Activated naive CD8-positive, alpha-beta T cell treated with anti-CD3 and anti-CD28 coated beads for 36 hours (primary cell): ENCODE measurements around the gene GPC6. TPM values are rescaled to one million over a fixed set of nuclear protein-coding genes. Genes with fewer than 3 reads are reported as not detected.

Experiments used
- DNase-seq: peaks from one replicate; pipeline ENCODE4 v3.0.0; 2021
- H3K27ac Mint-ChIP-seq: one replicate; pipeline ENCODE4 v1.8.0; 2022; ENCODE audit warnings: mild to moderate bottlenecking, moderate library complexity, mixed read lengths
- H3K27me3 Mint-ChIP-seq: one replicate; pipeline ENCODE4 v1.8.0; 2022; ENCODE audit warnings: mild to moderate bottlenecking, mixed read lengths
- H3K36me3 Mint-ChIP-seq: one replicate; pipeline ENCODE4 v1.8.0; 2021; ENCODE audit warnings: mild to moderate bottlenecking, mixed read lengths
- H3K4me1 Mint-ChIP-seq: one replicate; pipeline ENCODE4 v1.8.0; 2021; ENCODE audit warnings: mixed read lengths
- H3K4me3 Mint-ChIP-seq: one replicate; pipeline ENCODE4 v1.8.0; 2022; ENCODE audit warnings: mild to moderate bottlenecking, moderate library complexity, mixed read lengths
- H3K9me3 Mint-ChIP-seq: one replicate; pipeline ENCODE4 v1.8.0; 2022; ENCODE audit warnings: mixed read lengths
- total RNA-seq, 2 experiments: library from RNA; stranded (reverse); gene quantifications; one replicate each; pipeline ENCODE4 v1.2.3, GENCODE V29; 2021

GPC6 gene
- total RNA-seq, 2 experiments from 2014 or later, result not detected

DNA sequence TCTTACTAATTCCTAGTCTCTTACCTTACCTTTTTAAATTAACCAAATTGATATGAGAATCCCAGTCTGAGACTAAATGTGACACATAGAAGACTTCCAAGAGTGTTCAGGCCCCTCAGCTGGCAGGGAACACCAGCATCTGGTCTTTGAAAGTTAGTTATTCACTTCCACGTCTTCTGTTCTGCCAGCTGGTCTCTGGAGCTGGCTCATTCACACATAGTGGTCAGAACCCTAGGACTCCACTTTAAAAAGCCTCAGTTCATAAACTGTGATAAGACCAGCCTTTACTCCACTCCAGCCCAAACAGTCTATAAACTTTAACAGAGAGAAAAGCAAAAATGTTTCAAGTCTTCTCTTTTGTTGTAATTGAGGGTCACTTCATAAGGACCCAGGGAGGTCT lies 989.9 kb downstream of the GPC6 start:
- DNase-seq, result no peak
- no peaks in the 10 kb centered on the region for H3K9me3 Mint-ChIP-seq
- no peaks in the 10 kb centered on the region for H3K36me3 Mint-ChIP-seq
- H3K4me3 Mint-ChIP-seq, result no peak overlapping the region
- no peaks in the 10 kb centered on the region for H3K4me1 Mint-ChIP-seq
- H3K27ac Mint-ChIP-seq, result no peak overlapping the region
- H3K27me3 Mint-ChIP-seq, result no peaks in the 10 kb centered on the region

DNA sequence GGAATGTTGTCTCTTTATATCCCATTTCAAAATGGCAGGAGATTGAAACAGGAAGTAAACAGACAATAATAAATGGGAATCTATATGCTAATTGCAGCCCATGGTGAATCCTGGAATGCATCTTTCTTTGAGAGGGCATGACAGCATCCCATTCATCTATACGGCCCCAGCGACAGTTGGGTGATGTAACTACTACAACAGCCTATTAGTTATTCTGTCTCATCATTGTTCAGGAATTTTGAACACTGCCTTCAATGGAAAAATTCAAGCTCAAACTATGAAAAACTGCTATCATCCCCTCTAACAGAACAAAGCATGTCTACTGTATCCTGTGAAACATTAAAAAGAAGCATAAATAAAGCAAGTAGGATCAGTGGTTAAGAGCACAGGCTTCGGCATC lies 990.8 kb downstream of the GPC6 start:
- no peak overlapping the region for H3K4me3 Mint-ChIP-seq

DNA sequence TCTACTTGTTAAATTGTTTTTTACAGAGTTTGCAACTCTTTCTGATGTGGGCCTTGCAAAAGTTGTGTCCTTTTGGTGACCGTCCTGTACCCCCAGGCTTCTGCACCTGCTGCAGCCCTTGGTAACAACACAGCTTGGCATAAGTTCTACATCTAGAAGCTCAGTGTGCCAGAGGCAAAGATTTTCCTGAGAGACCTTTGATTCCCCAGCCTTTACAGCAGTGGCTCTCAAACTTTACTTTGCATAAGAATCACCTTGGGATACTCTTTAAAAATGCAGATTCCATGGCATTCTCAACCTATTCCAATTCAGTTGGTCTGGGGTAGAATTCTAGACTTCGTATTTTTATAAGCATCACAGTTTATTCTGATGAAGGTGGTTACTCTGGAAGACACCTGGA lies 991.9 kb downstream of the GPC6 start:
- Mint-ChIP-seq H3K9me3 (no peaks in the 10 kb centered on the region), H3K27ac (no peak overlapping the region), H3K4me1 (no peaks in the 10 kb centered on the region), H3K36me3 (no peaks in the 10 kb centered on the region), H3K27me3 (no peaks in the 10 kb centered on the region), H3K4me3 (no peak overlapping the region)
- DNase-seq, result no peak

More for the DNA sequence above, 990.8 kb downstream of the GPC6 start:
- Mint-ChIP-seq H3K36me3 (no peaks in the 10 kb centered on the region), H3K9me3 (no peaks in the 10 kb centered on the region), H3K4me1 (no peaks in the 10 kb centered on the region), H3K27me3 (no peaks in the 10 kb centered on the region), H3K27ac (no peak overlapping the region)
- DNase-seq, result no peak

DNA sequence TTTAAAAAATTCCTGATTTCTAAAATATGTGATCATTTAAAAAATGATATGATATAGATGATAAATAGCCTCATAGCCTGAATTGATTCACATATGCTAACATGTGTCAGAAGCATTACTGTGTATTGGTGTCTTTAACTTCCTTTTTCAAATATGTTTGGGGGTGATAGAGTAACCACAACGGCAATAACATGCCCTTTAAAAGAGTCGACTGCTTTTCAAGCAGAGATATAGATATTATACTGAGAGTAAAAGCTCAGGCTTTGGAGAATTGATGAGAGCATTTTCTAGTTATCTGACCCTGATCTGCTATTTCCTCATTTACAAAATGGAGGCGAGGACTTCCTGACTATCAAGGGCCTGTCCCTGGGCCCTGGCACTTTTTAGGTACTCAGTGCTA lies 992.3 kb downstream of the GPC6 start:
- DNase-seq, result no peak
- H3K27ac Mint-ChIP-seq, result no peak overlapping the region

DNA sequence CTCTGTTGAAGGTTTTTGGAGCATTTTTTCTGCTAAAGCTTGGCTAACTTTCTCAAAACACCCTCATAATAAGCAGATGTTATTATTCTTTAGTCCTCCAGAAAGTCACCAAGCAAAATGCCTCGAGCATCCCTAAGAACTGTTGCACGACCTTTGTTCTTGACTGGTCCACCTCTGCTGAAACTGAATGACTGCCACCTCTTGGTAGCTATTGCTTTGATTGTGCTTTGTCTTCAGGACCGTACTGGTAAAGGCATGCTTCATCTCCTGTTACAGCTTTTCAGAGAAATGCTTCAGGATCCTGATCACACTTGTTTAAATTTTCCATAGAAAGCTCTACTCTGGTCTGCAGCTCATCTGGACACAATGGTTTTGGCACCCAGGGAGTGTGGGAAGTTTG lies 998.1 kb downstream of the GPC6 start:
- Mint-ChIP-seq H3K4me1 (no peaks in the 10 kb centered on the region), H3K27ac (no peak overlapping the region), H3K4me3 (no peak overlapping the region), H3K36me3 (no peaks in the 10 kb centered on the region), H3K27me3 (no peaks in the 10 kb centered on the region), H3K9me3 (no peaks in the 10 kb centered on the region)
- no peak for DNase-seq

More for the DNA sequence above, 992.3 kb downstream of the GPC6 start:
- Mint-ChIP-seq H3K27me3 (no peaks in the 10 kb centered on the region), H3K4me3 (no peak overlapping the region), H3K9me3 (no peaks in the 10 kb centered on the region), H3K36me3 (no peaks in the 10 kb centered on the region), H3K4me1 (no peaks in the 10 kb centered on the region)

DNA sequence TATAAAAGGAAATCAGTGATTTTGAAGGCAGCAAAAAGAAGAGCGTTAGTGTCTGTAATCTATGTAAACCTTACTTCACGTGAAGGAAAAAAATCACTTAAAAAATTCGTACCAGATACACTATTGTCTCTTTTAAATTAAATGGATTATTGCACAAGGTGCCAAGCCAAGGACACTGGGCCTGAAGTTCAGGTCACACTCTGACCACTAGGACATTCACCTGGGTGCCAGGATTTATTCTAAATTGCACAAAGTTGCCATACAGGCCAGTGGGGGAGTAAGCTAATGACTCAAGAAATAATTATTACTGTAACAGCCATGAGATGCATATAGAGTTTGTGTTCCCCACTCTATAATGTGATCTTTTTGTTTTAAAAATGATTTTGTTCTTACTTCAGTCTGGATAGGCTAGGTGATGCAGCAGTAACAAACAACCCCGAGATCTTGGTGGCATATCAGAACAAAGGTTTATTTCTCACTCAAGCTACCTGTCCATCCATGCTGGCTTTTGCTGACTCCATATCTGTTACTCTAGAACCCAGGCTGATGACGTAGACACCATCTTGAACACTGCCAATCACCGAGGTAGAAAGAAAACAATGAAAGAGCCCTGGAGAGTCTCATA lies 1000.8 kb downstream of the GPC6 start:
- Mint-ChIP-seq H3K4me1 (no peaks in the 10 kb centered on the region), H3K9me3 (no peaks in the 10 kb centered on the region), H3K36me3 (no peaks in the 10 kb centered on the region), H3K4me3 (no peak overlapping the region), H3K27me3 (no peaks in the 10 kb centered on the region), H3K27ac (no peak overlapping the region)
- DNase-seq, result no peak

DNA sequence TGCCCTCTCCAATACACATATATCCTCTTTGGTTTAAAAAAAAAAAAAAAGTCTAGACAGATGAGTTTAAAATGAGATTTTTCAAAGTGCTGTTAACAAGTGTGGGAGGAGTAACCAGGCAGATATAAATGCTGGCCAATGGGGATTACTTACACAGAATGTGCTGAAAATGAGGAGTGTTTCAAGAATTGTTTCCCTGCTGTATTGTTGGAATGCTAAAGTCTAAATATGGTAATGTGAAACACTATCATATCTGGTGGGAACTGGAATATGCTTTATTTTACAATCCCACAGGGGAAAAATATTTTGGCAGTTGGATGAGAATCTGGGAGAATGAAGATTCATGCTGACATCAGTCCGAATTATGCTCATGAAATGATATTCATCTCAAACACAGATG lies 1002.2 kb downstream of the GPC6 start:
- no peak overlapping the region for H3K27ac Mint-ChIP-seq

DNA sequence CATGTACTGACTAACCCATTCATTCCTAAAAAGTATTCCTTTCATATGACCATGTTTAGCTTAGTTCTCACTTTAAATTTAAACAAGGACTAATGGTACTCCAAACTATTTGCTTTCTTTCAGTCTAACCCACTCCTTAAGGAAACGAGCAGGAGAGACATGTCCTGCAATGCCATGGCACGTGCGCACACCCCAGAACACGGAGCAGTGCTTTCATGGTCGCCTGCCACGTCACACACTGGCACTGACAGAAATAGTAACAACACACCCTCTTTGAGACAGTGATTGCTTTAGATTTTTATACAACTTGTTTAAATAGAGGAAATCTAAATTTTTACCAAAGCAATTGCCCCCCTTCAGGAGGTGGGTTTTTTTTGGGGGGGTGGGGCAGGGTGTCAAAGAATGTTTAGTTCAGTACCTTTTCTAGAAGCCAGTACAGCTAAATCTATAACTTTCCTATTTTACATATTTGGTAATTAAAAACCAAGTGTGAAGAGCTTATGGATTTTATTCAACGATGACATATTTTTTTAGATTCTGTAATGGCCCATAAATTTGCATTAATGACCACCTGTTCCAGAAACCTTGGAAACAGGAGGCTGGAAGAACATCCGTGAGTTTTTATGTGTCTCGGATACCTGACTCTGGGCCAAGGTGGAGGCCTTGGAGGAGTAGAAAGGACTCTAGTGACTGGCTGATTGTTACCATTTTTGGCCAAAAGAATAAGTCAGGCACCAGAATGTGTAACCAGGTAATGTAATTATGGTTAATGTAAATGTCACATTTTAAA lies 1005.7 kb downstream of the GPC6 start:
- Mint-ChIP-seq H3K9me3 (no peaks in the 10 kb centered on the region), H3K4me1 (peaks cover 18% of the 10 kb centered on the region), H3K36me3 (no peaks in the 10 kb centered on the region), H3K27ac (no peak overlapping the region), H3K4me3 (no peak overlapping the region), H3K27me3 (no peaks in the 10 kb centered on the region)
- no peak for DNase-seq

More for the DNA sequence above, 1002.2 kb downstream of the GPC6 start:
- Mint-ChIP-seq H3K4me1 (no peaks in the 10 kb centered on the region), H3K4me3 (no peak overlapping the region), H3K27me3 (no peaks in the 10 kb centered on the region), H3K9me3 (no peaks in the 10 kb centered on the region), H3K36me3 (no peaks in the 10 kb centered on the region)
- no peak for DNase-seq

DNA sequence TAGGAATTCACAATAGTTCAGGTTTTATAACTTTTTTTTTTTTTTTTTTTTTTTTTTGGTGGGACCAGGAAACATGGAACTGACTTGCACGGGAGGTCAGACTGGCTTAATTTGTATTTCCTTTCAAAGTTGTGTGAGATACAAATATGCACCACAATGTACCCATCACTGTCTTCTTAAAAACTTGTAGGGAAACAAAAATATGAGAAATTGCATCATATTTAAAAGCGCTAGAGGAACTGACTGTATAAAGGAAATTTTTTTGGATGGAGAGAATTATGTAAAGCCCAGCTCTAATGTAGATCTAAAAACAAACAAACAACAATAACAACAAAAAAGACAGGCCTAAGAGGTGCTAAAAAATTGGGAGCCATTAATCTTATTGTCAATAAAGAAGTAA lies 1006.3 kb downstream of the GPC6 start:
- peaks cover 23% of the 10 kb centered on the region for H3K4me1 Mint-ChIP-seq
- H3K9me3 Mint-ChIP-seq, result no peaks in the 10 kb centered on the region
- DNase-seq, result no peak
- H3K27me3 Mint-ChIP-seq, result no peaks in the 10 kb centered on the region
- H3K27ac Mint-ChIP-seq, result no peak overlapping the region
- H3K36me3 Mint-ChIP-seq, result no peaks in the 10 kb centered on the region
- no peak overlapping the region for H3K4me3 Mint-ChIP-seq

DNA sequence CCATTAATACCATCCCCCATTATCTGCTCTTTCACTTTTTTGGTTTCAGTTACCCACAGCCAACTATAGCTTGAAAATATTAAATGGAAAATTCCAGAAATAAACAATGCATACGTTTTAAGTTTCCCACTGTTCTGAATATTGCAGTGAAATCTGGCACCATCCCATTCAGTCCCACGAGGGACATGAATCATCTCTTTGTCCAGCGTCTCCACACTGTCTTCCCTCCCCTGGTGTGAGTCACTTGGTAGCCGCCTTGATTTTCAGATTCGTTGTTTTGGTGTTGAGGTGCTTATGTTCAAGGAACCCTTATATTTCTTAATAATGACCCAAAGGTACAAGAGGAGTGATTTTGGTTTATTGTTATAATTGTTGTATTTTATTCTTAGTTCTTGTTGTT lies 1006.8 kb downstream of the GPC6 start:
- H3K36me3 Mint-ChIP-seq, result no peaks in the 10 kb centered on the region
- no peaks in the 10 kb centered on the region for H3K9me3 Mint-ChIP-seq

DNA sequence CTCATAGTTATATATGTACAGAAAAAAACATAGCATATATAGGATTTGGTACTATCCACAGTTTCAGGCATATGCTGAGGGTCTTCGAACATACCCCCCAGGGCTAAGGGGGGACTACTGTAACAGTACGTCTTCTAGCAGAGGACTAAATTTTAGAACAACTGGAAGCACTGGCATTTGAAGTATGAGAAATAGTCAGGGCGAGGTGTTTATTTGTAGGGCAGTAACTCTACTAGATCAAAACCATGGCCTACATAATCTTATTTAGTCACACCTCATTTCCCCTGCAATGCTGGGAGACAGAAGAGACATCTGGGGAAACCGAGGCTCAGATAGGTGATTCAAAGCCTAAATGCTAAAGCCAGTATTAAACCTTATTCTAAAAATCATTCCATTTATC lies 1007.2 kb downstream of the GPC6 start:
- H3K9me3 Mint-ChIP-seq, result no peaks in the 10 kb centered on the region
- no peaks in the 10 kb centered on the region for H3K27me3 Mint-ChIP-seq
- no peaks in the 10 kb centered on the region for H3K36me3 Mint-ChIP-seq
- peaks cover 32% of the 10 kb centered on the region for H3K4me1 Mint-ChIP-seq
- no peak overlapping the region for H3K4me3 Mint-ChIP-seq
- H3K27ac Mint-ChIP-seq, result no peak overlapping the region
- no peak for DNase-seq

More for the DNA sequence above, 1006.8 kb downstream of the GPC6 start:
- H3K4me3 Mint-ChIP-seq, result no peak overlapping the region
- no peaks in the 10 kb centered on the region for H3K27me3 Mint-ChIP-seq
- no peak for DNase-seq
- no peak overlapping the region for H3K27ac Mint-ChIP-seq
- peaks cover 27% of the 10 kb centered on the region for H3K4me1 Mint-ChIP-seq

DNA sequence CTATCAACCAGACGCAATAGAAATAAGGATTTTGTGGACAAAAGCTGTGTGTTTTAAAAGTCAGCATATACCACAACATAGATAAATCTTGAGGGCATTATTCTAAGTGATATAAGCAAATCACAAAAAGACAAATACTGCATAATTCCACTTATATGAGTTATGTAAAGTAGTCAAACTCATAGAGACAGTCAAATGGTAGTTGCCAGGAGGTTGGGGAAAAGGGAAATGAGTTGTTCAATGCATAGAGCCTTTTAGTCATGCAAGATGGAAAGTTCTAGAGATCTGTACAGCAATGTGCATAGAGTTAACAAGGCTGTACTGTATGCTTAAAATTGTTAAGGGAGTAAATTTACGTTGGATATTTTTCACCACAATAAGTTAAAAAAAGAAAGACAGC lies 1008.1 kb downstream of the GPC6 start:
- H3K4me1 Mint-ChIP-seq, result peaks cover 41% of the 10 kb centered on the region
- H3K9me3 Mint-ChIP-seq, result no peaks in the 10 kb centered on the region
- H3K27me3 Mint-ChIP-seq, result no peaks in the 10 kb centered on the region
- H3K4me3 Mint-ChIP-seq, result no peak overlapping the region
- no peak for DNase-seq
- no peaks in the 10 kb centered on the region for H3K36me3 Mint-ChIP-seq
- no peak overlapping the region for H3K27ac Mint-ChIP-seq

DNA sequence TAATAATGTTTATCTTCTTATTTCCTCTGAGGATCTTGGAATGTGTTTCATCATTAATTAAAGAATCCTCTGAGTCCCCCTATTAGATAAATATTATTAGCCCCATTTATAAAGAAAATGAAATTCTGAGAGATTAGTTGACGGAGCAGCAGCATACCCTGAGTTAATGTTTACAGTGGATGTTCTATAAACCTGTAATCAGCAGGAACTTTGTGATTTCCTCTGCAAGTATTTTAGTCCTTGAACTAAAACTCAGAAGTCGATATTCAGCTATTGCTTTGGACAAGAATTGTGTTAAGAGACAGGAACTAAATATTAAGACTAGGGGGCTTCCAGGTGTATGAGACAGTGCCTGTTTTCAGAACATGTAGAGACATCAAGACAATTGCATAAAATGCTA lies 1009.5 kb downstream of the GPC6 start:
- Mint-ChIP-seq H3K4me3 (peak overlapping the region; percentile 8), H3K9me3 (no peaks in the 10 kb centered on the region), H3K36me3 (no peaks in the 10 kb centered on the region), H3K4me1 (peaks cover 44% of the 10 kb centered on the region), H3K27ac (peak overlapping the region; percentile 31), H3K27me3 (no peaks in the 10 kb centered on the region)
- DNase-seq, result no peak

DNA sequence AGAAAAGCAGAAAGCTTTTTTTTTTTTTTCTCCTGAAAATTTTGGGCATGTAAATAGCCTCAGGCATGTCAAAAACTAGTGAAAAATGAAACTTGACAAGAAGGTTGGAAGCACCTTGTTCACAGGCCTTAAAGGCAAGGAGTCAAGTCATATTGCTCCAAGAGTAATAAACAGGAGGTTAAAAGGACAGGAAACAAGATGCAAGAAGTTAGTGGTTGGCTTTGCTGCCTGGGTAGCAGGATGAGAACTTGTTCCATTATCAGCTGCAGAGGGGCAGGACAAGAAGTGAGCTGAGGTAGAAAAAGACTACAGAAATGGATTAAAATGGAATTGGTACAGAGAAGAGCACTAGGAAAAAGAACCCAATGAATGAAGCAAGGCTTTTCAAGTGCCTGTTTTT lies 1010.3 kb downstream of the GPC6 start:
- Mint-ChIP-seq H3K9me3 (no peaks in the 10 kb centered on the region), H3K4me1 (peaks cover 44% of the 10 kb centered on the region), H3K27ac (peak overlapping the region; percentile 36), H3K36me3 (no peaks in the 10 kb centered on the region), H3K4me3 (no peak overlapping the region), H3K27me3 (no peaks in the 10 kb centered on the region)
- DNase-seq, result peak; percentile 5

DNA sequence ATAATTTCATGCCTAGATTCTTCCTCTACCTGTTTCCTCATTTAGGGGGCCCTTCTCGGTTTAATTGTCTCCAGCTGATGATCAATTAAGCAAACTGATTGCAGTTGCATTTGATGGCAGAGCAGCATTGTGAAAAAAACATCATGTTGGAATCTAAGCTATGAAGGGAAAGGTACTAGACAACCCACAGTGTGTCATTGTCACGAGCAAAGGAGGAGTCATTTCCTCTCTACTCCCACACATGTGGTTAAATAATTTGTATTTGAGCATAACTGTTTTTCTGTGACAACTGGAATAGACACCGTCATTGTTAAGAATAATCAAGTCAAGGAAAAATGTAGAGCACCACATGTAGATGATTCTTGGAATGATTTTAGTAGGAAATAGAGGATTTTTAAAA lies 1012.5 kb downstream of the GPC6 start:
- Mint-ChIP-seq H3K27ac (no peak overlapping the region), H3K36me3 (no peaks in the 10 kb centered on the region), H3K4me3 (no peak overlapping the region), H3K27me3 (no peaks in the 10 kb centered on the region), H3K9me3 (no peaks in the 10 kb centered on the region), H3K4me1 (peaks cover 46% of the 10 kb centered on the region)
- peak; percentile 8 for DNase-seq

DNA sequence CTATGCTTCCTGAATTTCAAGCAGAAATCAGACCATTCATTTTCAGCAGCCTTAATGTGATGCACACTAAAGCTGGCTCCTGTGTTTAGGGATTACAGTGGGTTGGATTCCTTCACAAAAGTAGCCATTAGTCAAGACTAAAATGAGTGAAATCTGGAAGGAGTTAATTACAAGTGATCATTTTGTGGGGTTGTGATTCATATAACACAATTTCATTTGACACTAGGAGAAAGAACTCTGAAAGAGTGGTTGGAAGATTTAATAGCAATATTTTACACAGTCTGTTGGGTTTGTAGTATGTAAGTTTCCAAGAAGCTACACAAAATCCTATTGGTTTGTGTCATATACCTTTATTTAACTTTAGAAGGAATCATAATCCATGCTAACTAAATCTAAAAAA lies 1015.9 kb downstream of the GPC6 start:
- peaks cover 6% of the 10 kb centered on the region for H3K9me3 Mint-ChIP-seq
- no peak for DNase-seq
- no peak overlapping the region for H3K4me3 Mint-ChIP-seq
- no peak overlapping the region for H3K27ac Mint-ChIP-seq
- H3K4me1 Mint-ChIP-seq, result peaks cover 26% of the 10 kb centered on the region
- no peaks in the 10 kb centered on the region for H3K27me3 Mint-ChIP-seq
- no peaks in the 10 kb centered on the region for H3K36me3 Mint-ChIP-seq
